NK-92 (cell line): ENCODE data around the gene CPA4.
"Not testable (repeated sequence)": the region's sequence is repeated elsewhere in the genome, so short reads cannot be mapped to it uniquely, and the experiment has no call there.

Experiments used
- DNase-seq: peaks from one replicate; lab custom pipeline; 2025; ENCODE audit not compliant: unreplicated experiment; lab: John Stamatoyannopoulos, UW

CPA4 gene, protein sequence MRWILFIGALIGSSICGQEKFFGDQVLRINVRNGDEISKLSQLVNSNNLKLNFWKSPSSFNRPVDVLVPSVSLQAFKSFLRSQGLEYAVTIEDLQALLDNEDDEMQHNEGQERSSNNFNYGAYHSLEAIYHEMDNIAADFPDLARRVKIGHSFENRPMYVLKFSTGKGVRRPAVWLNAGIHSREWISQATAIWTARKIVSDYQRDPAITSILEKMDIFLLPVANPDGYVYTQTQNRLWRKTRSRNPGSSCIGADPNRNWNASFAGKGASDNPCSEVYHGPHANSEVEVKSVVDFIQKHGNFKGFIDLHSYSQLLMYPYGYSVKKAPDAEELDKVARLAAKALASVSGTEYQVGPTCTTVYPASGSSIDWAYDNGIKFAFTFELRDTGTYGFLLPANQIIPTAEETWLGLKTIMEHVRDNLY

DNA sequence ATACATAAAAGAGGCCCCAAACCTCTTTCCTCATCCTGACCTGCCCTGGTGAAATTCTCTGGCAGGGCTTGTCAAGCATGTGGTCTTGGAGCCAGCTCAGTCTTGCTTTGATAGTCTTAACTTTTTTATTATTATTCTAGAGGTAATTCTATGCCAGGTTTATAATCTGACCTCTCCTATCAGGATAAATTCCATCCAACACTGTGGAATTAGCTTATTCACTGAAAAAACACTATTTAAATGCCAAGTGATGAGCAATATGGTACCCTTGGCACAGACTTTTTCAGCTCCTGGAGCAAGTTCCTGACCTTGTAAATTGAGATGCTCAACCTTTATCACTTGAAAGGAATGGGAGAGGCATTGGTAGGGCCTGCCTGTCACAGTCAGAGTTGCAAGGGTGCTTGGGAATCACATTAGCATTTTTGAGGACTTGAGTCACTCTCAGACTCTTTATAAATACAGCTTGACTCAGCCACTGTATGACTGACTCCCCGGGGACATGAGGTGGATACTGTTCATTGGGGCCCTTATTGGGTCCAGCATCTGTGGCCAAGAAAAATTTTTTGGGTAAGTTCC is at the start of gene CPA4:
TSS of gene CPA4 (plus strand) at position 480 of the 576 bp plus-strand sequence. CDS start at position 500, 20 bp downstream.
- DNase-seq = no peak

DNA sequence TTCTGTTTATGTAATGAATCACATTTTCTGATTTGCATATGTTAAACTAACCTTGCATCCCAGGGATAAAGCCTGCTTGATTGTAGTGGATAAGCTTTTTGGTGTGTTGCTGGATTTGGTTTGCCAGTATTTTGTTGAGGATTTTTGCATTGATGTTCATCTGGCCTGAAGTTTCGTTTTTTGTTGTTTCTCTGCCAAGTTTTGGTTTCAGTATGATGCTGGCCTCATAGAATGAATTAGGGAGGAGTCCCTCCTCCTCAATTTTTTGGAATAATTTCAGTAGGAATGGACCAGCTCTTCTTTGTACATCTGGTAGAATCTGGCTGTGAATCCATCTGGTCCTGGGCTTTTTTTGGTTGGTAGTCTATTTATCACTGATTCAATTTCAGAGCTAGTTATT is 49.5 kb upstream of the CPA4 start:
- not testable (repeated sequence) for DNase-seq

DNA sequence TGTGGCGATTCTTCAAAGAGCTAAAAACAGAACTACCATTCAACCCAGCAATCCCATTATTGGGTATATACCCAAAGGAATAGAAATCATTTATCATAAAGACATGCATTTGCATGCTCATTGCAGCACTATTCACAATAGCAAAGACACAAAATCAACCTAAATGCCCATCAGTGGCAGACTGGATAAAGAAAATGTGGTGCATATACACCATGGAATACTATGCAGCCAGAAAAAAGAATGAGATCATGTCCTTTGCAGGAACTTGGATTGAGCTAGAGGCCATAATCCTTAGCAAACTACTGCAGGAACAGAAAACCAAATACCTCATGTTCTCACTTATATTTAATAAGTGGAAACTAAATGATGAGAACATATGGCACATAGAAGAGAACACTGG is 46.5 kb upstream of the CPA4 start:
- not testable (repeated sequence) for DNase-seq

- DNase-seq = not testable (repeated sequence)
These were observed 44.1 kb upstream of the CPA4 start for GRCh38 chr7:130248842-130249241.

GRCh38 chr7:130249626-130250025 is 43.3 kb upstream of the CPA4 start:
- DNase-seq = not testable (repeated sequence)

GRCh38 chr7:130254555-130254954 is 38.4 kb upstream of the CPA4 start:
- no peak for DNase-seq

DNA sequence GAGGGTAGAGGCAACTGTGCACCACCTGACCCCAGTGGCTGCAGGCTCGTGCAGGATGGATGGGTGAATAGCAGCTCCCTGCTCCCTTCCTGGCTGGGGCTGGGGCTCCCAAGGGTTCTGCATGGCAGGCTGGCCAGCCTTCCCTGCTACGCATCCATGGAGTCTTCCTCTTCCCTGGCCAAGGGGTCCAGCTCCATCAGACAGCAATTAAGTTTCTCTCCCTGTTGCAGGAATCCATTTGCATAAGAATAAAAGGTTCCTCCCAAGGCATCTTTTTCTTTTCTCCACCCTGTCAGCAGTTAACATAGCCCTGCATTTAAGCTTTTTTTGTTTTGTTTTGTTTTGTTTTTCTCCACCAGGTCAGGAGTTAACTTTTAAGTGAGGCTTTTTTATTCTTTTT is 36.3 kb upstream of the CPA4 start:
- no peak for DNase-seq

DNA sequence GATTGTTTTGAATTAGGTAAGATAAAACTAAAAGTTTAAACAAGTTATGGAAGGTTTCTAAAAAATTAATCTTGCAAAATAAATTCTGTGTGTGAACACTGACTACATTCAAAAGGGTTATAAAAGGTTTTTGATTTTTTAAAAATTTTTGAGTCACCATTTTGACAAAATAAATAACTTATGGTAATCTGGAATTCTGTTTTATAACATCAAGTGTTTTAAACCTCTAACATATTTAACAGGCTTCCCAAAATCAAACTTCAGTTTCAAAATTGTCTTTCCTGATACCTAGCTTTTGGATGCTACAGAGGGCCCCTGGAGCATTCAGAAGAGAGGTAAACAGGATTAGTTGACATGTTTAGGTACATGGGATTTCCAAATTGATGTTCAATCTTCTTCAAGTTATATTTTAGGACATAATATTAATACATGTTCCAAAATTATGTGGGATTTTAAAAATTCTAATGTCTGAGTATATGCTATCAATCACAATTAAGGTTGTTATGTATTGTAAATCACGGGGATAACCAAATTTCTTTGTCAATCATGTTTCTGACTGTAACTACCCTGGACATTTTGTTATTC is 34.4 kb upstream of the CPA4 start:
- DNase-seq = no peak

- no peak for DNase-seq
These were observed 30.5 kb upstream of the CPA4 start for GRCh38 chr7:130262448-130262847.

DNA sequence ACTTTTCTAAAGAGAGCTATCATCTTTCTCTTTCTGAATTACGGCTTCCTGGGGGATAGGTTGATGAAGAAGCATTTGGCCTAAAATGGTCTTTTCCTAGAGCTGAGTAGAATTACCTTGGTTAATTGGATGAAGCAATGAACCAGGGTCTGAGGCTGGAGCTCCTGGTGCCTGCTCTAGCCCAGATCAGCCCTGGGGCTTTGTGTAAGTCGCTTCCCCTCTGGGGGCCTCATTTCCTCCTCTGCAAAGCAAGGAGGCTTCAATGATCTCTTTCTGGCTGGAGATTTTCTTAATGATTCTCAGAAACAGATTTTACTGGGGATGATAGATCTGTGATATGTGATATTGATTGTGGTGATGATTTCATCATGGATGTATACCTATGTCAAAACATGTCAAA is 29.8 kb upstream of the CPA4 start:
- DNase-seq = no peak

GRCh38 chr7:130266258-130266960 is 26.6 kb upstream of the CPA4 start, which contains the start of gene CPA2:
TSS of gene CPA2 (plus strand) at chr7:130266863. CDS start at chr7:130266882, 19 bp downstream.
- no peak for DNase-seq

DNA sequence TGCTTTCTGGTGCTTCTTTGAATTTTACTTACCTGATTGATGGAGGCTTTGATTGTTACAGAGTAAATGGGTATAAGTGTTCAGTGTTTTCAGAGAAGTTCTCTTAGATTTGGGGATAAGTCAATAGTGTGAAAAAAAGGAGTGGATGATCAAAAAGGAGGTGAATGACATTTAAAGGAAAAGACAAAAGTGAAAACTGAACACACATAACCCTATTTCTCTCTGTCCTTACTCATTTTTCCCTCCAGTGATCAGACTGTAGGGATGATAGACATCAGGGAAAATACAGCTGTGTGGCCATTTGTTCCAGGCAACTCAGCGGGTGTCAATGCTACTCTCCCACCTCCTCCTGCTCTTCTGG is 26.0 kb upstream of the CPA4 start:
- DNase-seq = no peak

DNA sequence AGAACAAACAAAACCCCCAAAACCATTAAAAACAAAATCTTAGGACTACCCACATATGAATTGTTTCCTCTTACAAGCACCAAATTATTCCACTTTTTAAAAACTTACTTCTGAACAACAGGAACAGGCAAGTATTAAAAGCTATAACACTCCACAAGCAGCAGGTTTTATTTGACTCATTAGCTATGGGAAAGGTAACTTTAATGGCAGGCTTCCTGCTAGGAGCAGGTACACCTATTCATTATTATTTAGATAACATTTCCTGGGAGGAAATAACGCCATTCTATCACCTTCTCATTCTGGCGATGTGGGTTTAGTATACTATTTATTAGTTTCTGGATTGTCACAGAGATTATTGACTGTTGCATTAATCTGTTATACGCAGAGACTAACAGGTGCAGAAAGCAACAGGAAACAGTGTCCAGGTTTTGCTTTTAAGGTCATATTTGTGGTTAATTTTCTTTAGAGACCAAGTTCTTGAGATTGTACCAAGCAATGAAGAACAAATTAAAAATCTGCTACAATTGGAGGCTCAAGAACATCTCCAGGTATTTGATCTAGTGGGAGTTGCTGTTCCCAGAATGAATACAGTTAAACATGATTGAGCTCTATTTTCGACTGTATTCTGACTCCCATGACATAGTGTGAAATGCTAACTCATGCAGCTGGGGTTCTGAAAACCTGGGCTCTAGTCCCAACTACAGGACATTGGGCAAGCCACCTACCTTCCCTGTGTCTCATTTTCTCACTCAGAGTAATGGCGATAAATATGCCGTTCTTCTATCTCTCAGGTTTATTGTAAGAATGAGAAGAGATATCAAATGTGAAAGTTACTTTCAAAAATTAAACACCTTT is 24.3 kb upstream of the CPA4 start:
- DNase-seq = no peak

DNA sequence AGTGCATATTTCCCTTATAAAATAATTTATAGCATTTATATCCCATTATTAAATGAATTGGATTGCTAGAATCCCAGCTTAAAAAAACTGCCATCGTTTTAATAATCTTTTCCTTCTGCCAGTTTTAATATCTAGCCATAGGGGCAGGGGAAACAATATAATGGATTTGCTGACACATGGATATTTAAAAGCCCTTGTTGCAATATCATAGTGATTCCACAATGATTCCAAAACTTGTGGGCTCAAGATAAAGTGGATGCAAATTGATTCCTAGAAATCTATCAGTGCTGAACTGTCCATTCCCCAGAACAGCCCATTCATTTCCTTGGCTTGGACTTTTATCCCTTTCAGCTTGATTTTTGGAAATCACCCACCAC is 23.7 kb upstream of the CPA4 start:
- no peak for DNase-seq

GRCh38 chr7:130270947-130271800 is 21.8 kb upstream of the CPA4 start:
- no peak for DNase-seq

- no peak for DNase-seq
These were observed 20.4 kb upstream of the CPA4 start for GRCh38 chr7:130272381-130273080.

GRCh38 chr7:130273081-130273932 is 19.7 kb upstream of the CPA4 start:
- no peak for DNase-seq

DNA sequence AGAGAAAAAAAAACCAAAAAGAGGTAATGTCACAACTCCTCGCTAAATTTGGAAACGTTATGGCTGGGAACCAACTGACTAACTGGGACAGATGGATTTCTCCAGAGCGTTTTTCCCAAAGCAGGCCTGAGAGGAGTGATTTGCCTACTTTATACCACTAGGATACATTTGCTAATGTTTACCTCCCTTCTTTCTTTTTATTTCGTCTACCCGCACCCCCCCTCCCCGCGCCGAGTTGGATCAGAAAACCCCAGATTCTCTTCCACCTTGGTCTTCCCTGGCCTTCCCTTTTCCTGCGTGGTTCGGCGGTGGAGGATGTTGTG is 19.1 kb upstream of the CPA4 start:
- DNase-seq = no peak
